Neural crest cell (in vitro differentiated cells): Measurements from ENCODE around the gene HEG1. TPM values are rescaled to one million over a fixed set of nuclear protein-coding genes. Genes with fewer than 3 reads are reported as not detected.
A peak's percentile ranks its signal among the peaks of the same experiment; 100 is the strongest.

Source experiments
- DNase-seq: peaks from one replicate; pipeline ENCODE4 v3.0.0; 2021; ENCODE audit warnings: low read depth, mixed read lengths, low spot score
- H3K27ac Mint-ChIP-seq: one replicate; pipeline ENCODE4 v1.8.0; 2021; ENCODE audit warnings: mild to moderate bottlenecking, mixed read lengths; ENCODE audit not compliant: unreplicated experiment
- H3K27me3 Mint-ChIP-seq: 2 replicates; pipeline ENCODE4 v1.8.0; 2021; ENCODE audit warnings: low read depth, mild to moderate bottlenecking, mixed read lengths
- H3K36me3 Mint-ChIP-seq: 2 replicates; pipeline ENCODE4 v1.8.0; 2021; ENCODE audit warnings: low read depth, mild to moderate bottlenecking, mixed read lengths
- H3K4me1 Mint-ChIP-seq: 2 replicates; pipeline ENCODE4 v1.8.0; 2021; ENCODE audit warnings: mixed read lengths
- H3K4me3 Mint-ChIP-seq: one replicate; pipeline ENCODE4 v1.8.0; 2021; ENCODE audit warnings: mild to moderate bottlenecking, mixed read lengths
- H3K9me3 Mint-ChIP-seq: 2 replicates; pipeline ENCODE4 v1.8.0; 2021; ENCODE audit warnings: mixed read lengths
- total RNA-seq: library from RNA; stranded (reverse); gene quantifications from 2 replicates; pipeline ENCODE4 v1.2.1, GENCODE V29; 2021
- TF ChIP-seq, protein P1 (sequence below): fragments of 200-600 bp; sonication (generic); conservative IDR thresholded peaks from 2 replicates; pipeline ENCODE4 v1.5.0; 2021; ENCODE audit warnings: antibody characterized with exemption, mild to moderate bottlenecking

HEG1 gene
- total RNA-seq, 1 donor from 2014 or later: 32.0 TPM

DNA sequence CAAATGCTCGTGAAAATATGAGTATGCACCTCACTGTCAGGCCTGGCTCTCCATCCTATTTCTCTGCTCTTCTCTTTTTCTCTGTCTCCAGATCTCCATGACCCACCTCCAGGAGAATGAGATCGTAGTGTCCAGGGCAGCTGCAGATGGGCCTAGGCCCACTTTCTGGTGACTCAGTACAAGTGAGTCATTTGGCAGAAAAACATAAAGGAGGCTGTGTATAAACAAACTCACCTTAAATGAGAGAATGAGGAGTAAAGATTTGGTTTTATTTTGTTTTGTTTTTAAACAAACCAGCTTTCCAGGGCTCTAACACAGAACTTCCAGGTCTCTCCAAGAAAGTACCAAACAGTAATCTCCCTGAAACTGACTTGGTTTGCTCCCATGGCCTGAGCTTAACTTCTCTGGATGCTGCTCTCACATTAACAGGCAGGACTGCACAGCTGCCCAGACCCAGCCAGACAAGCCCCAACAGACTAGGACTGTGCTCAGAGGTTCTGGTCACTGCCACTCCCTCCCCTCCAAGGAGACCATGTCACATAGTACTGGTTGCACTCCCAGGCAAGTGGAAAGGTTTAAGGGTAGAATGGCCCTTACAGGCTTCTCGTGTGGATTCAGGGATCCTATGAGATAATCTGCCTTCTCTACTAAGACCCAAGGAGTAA is 1.5 kb upstream of the HEG1 start:
- Mint-ChIP-seq H3K4me3 (peak overlapping the region; percentile 76), H3K27ac (no peak overlapping the region), H3K9me3 (no peaks in the 10 kb centered on the region), H3K27me3 (peaks cover 42% of the 10 kb centered on the region), H3K36me3 (no peaks in the 10 kb centered on the region), H3K4me1 (peaks cover 43% of the 10 kb centered on the region)
- TF ChIP-seq, protein P1, sequence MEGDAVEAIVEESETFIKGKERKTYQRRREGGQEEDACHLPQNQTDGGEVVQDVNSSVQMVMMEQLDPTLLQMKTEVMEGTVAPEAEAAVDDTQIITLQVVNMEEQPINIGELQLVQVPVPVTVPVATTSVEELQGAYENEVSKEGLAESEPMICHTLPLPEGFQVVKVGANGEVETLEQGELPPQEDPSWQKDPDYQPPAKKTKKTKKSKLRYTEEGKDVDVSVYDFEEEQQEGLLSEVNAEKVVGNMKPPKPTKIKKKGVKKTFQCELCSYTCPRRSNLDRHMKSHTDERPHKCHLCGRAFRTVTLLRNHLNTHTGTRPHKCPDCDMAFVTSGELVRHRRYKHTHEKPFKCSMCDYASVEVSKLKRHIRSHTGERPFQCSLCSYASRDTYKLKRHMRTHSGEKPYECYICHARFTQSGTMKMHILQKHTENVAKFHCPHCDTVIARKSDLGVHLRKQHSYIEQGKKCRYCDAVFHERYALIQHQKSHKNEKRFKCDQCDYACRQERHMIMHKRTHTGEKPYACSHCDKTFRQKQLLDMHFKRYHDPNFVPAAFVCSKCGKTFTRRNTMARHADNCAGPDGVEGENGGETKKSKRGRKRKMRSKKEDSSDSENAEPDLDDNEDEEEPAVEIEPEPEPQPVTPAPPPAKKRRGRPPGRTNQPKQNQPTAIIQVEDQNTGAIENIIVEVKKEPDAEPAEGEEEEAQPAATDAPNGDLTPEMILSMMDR: no peak
- no peak for DNase-seq

DNA sequence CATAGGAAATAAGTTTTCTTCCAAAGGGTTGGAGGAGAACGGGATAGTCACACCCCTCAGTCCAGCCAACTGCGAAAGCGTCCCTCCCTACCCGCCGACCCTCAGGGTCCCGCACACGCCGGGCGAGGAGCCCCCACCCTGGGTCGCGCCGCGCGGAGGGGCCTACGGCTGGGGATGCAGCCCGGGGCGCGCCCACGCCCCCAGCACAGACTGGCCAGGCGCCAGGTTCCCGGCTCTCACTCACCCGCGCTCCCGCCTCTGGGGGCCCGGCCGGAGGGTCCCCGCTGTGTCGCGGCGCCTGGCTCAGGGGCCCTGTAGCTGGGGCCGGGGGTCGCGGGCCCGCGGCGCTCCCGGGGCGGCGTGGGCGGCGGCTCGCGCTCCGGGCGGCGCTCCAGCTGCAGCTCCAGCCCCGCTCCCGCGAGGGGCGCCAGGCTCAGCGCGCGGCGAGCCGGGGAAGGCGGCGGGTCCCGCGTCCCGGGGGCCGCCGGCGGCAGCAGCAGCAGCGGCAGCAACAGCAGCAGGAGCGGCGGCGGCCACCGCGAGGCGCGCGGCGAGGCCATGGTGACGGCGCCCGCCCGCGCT is 375 bp downstream of the HEG1 start:
- Mint-ChIP-seq H3K27me3 (peaks cover 35% of the 10 kb centered on the region), H3K9me3 (no peaks in the 10 kb centered on the region), H3K4me3 (peak overlapping the region; percentile 95), H3K36me3 (peaks cover 4% of the 10 kb centered on the region), H3K27ac (no peak overlapping the region), H3K4me1 (peaks cover 49% of the 10 kb centered on the region)
- TF ChIP-seq, protein P1: no peak
- no peak for DNase-seq

DNA sequence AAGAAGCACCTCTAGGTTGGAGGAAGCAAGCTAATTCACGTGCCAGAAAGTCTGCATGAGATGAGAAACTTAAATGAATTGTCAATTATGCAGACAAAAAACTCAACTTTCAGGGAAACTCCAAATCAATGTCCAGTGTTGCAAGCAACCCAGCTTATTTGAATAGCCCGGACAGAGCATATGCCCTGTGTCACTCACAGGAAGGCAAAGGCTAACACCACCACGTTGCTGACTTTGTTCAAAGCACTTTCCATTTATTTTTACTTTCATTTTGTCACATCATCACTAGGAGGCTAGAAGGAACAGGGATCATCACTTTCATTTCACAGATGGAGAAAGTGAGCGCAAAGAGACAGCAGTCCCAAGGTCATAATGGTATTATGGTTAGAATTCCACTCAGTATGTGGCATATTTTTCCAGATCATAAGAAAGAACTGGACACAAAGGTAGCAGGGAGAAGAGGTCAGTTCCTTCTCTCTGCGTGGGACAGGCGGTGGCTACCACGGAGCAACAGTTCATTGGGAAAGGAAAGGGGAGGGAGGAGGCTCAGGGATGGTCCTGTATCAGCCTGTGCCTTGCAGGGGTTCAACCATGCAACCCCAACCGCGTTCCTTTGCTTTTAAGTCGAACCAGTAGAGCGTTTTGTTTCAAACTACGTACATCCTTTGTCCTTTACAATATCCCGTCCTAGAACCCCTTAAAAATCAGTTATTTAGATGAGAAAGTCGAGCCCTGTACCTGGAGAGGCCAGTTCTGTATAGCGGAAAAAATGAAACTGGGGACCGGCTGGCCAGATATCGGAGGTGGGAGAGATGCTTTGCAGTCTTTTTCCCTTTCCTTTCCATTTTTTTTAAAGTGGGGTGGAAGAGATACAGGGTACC is 1.1 kb downstream of the HEG1 start:
- no peak for DNase-seq
- TF ChIP-seq, protein P1: peak; percentile 20
- peak overlapping the region; percentile 44 for H3K27ac Mint-ChIP-seq
- no peaks in the 10 kb centered on the region for H3K9me3 Mint-ChIP-seq
- H3K4me1 Mint-ChIP-seq: peaks cover 51% of the 10 kb centered on the region
- H3K27me3 Mint-ChIP-seq: peaks cover 35% of the 10 kb centered on the region
- peaks cover 6% of the 10 kb centered on the region for H3K36me3 Mint-ChIP-seq
- peak overlapping the region; percentile 95 for H3K4me3 Mint-ChIP-seq

- peaks cover 6% of the 10 kb centered on the region for H3K36me3 Mint-ChIP-seq
- H3K4me3 Mint-ChIP-seq: peak overlapping the region; percentile 95
- TF ChIP-seq, protein P1: no peak
- H3K27me3 Mint-ChIP-seq: peaks cover 35% of the 10 kb centered on the region
- H3K27ac Mint-ChIP-seq: no peak overlapping the region
- no peak for DNase-seq
- peaks cover 55% of the 10 kb centered on the region for H3K4me1 Mint-ChIP-seq
- no peaks in the 10 kb centered on the region for H3K9me3 Mint-ChIP-seq
These were observed 1.7 kb downstream of the HEG1 start for GRCh38 chr3:125054062-125054448.

- TF ChIP-seq, protein P1: no peak
- H3K27me3 Mint-ChIP-seq: peaks cover 35% of the 10 kb centered on the region
- peaks cover 6% of the 10 kb centered on the region for H3K36me3 Mint-ChIP-seq
- no peak for DNase-seq
- no peak overlapping the region for H3K27ac Mint-ChIP-seq
- H3K9me3 Mint-ChIP-seq: no peaks in the 10 kb centered on the region
- H3K4me1 Mint-ChIP-seq: peaks cover 55% of the 10 kb centered on the region
- peak overlapping the region; percentile 95 for H3K4me3 Mint-ChIP-seq
These were observed 2.5 kb downstream of the HEG1 start for GRCh38 chr3:125053304-125053699.
